Erythroblast (primary cell): ENCODE data around the gene PPA1.

Source experiments
- GATA1 ChIP-seq: IDR thresholded peaks from 2 replicates; pipeline ENCODE4 v1.6.1; 2011; ENCODE audit warnings: low read depth, mild to moderate bottlenecking, control low read depth, low read length, moderate library complexity
- POLR2A ChIP-seq: IDR thresholded peaks from 2 replicates; pipeline ENCODE4 v1.6.1; 2011; ENCODE audit warnings: mild to moderate bottlenecking, low read length

DNA sequence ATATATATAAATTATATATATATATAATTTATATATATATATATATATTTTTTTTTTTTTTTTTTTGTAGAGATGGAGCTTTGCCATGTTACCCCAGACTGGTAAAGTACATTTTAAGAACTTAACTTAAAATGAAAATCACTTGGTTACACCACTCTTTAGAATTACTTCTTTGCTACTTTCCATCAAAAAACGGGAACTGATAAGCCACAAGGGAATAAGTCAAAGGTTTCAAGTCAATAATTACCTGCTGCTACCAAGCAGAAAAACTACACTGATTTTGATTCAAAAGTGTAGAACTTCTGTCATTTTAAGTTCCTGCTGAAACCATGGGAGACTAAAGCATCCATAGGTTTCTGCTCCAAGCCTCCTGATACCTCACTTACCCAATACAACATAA is 12.2 kb downstream of the PPA1 start:
- TF ChIP-seq POLR2A (no peak), GATA1 (no peak)
